PC-9 (cell line): ENCODE data around the gene MEF2A.

Experiments
- CTCF ChIP-seq: fragments of 200-600 bp; sonication (generic); conservative IDR thresholded peaks from 2 replicates; pipeline ENCODE4 v1.6.1; 2017; ENCODE audit warnings: mixed run types, antibody characterized with exemption, mild to moderate bottlenecking, moderate library complexity
- EZH2 ChIP-seq: fragments of 200-600 bp; sonication (generic); IDR thresholded peaks from 2 replicates; pipeline ENCODE4 v1.8.0; 2017; ENCODE audit warnings: antibody characterized with exemption, low read depth

- no peak for TF ChIP-seq CTCF
- TF ChIP-seq EZH2 = no peak
Observed at GRCh38 chr15:99561476-99562230, 4.1 kb upstream of the MEF2A start.
